ENCODE results near the gene INPP5D.

DNA sequence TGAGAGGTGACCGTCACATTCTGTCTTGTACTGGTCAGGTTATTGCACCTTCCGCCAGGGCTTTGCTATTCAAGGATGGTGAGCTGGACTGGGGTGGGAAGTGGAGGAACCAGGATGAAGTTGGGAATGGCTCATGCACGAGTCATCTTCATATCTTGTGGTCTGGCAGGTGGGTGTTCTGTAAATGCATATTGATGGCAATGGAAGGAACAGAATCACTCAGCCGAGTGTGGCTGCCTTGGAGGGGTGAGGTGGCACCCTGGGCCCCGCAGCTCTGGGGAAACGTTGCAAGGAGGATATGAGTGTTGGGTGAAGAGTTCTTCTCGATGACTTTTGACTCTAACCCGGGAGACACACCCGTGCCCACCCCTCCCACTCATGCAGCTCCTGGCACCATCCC is 26.5 kb upstream of the INPP5D start:
- TF ChIP-seq SMAD9 (CRISPR knock-in tag; IDR thresholded peaks at IDR 0.05) (no peak), ARNT (IDR thresholded peaks at IDR 0.05) (no peak), CEBPB (IDR thresholded peaks at IDR 0.05; ENCODE audit: borderline replicate concordance, low read depth, low read length) (no peak), POLR2G (IDR thresholded peaks at IDR 0.05; ENCODE audit: low read depth, low read length) (no peak), HNRNPLL (IDR thresholded peaks at IDR 0.05; ENCODE audit: low read depth, low read length, poor library complexity, severe bottlenecking) (no peak), POLR2AphosphoS5 (IDR thresholded peaks at IDR 0.05; ENCODE audit: low read depth, low read length) (no peak), SRSF1 (optimal IDR thresholded peaks at IDR 0.05; ENCODE audit: low read depth, low read length) (no peak), NR3C1 (CRISPR knock-in tag; IDR thresholded peaks at IDR 0.05) (no peak), NFRKB (IDR thresholded peaks at IDR 0.05) (no peak), ZNF121 (CRISPR knock-in tag; IDR thresholded peaks at IDR 0.05) (no peak)
- TF ChIP-seq, protein P1, sequence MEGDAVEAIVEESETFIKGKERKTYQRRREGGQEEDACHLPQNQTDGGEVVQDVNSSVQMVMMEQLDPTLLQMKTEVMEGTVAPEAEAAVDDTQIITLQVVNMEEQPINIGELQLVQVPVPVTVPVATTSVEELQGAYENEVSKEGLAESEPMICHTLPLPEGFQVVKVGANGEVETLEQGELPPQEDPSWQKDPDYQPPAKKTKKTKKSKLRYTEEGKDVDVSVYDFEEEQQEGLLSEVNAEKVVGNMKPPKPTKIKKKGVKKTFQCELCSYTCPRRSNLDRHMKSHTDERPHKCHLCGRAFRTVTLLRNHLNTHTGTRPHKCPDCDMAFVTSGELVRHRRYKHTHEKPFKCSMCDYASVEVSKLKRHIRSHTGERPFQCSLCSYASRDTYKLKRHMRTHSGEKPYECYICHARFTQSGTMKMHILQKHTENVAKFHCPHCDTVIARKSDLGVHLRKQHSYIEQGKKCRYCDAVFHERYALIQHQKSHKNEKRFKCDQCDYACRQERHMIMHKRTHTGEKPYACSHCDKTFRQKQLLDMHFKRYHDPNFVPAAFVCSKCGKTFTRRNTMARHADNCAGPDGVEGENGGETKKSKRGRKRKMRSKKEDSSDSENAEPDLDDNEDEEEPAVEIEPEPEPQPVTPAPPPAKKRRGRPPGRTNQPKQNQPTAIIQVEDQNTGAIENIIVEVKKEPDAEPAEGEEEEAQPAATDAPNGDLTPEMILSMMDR (CRISPR knock-in tag; IDR thresholded peaks at IDR 0.05): no peak
- TF ChIP-seq, protein P2, sequence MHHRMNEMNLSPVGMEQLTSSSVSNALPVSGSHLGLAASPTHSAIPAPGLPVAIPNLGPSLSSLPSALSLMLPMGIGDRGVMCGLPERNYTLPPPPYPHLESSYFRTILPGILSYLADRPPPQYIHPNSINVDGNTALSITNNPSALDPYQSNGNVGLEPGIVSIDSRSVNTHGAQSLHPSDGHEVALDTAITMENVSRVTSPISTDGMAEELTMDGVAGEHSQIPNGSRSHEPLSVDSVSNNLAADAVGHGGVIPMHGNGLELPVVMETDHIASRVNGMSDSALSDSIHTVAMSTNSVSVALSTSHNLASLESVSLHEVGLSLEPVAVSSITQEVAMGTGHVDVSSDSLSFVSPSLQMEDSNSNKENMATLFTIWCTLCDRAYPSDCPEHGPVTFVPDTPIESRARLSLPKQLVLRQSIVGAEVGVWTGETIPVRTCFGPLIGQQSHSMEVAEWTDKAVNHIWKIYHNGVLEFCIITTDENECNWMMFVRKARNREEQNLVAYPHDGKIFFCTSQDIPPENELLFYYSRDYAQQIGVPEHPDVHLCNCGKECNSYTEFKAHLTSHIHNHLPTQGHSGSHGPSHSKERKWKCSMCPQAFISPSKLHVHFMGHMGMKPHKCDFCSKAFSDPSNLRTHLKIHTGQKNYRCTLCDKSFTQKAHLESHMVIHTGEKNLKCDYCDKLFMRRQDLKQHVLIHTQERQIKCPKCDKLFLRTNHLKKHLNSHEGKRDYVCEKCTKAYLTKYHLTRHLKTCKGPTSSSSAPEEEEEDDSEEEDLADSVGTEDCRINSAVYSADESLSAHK (CRISPR knock-in tag; IDR thresholded peaks at IDR 0.05; ENCODE audit: borderline replicate concordance): no peak
- TF ChIP-seq, protein P3, sequence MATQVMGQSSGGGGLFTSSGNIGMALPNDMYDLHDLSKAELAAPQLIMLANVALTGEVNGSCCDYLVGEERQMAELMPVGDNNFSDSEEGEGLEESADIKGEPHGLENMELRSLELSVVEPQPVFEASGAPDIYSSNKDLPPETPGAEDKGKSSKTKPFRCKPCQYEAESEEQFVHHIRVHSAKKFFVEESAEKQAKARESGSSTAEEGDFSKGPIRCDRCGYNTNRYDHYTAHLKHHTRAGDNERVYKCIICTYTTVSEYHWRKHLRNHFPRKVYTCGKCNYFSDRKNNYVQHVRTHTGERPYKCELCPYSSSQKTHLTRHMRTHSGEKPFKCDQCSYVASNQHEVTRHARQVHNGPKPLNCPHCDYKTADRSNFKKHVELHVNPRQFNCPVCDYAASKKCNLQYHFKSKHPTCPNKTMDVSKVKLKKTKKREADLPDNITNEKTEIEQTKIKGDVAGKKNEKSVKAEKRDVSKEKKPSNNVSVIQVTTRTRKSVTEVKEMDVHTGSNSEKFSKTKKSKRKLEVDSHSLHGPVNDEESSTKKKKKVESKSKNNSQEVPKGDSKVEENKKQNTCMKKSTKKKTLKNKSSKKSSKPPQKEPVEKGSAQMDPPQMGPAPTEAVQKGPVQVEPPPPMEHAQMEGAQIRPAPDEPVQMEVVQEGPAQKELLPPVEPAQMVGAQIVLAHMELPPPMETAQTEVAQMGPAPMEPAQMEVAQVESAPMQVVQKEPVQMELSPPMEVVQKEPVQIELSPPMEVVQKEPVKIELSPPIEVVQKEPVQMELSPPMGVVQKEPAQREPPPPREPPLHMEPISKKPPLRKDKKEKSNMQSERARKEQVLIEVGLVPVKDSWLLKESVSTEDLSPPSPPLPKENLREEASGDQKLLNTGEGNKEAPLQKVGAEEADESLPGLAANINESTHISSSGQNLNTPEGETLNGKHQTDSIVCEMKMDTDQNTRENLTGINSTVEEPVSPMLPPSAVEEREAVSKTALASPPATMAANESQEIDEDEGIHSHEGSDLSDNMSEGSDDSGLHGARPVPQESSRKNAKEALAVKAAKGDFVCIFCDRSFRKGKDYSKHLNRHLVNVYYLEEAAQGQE (IDR thresholded peaks at IDR 0.05; ENCODE audit: borderline replicate concordance in 1 of 2, low read depth in 1 of 2, low read length in 2 of 2): no peak
